Measurements from ENCODE around the gene TCERG1. TPM values are rescaled to one million over a fixed set of nuclear protein-coding genes. Genes with fewer than 3 reads are reported as not detected.
A peak's percentile ranks its signal among the peaks of the same experiment; 100 is the strongest.

Gene TCERG1
- total RNA-seq, 1 donor from 2014 or later, result 32.6 TPM

DNA sequence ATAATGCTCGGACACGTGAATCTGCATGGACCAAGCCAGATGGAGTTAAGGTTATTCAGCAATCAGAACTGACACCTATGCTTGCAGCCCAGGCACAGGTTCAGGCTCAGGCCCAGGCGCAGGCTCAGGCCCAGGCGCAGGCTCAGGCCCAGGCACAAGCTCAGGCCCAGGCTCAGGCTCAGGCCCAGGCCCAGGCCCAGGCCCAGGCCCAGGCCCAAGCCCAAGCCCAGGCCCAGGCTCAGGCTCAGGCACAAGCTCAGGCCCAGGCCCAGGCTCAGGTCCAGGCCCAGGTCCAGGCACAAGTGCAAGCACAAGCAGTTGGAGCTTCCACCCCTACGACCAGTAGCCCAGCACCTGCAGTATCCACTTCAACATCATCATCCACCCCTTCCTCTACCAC, 11.8 kb downstream of the TCERG1 start:
- no peak for ATAC-seq

DNA sequence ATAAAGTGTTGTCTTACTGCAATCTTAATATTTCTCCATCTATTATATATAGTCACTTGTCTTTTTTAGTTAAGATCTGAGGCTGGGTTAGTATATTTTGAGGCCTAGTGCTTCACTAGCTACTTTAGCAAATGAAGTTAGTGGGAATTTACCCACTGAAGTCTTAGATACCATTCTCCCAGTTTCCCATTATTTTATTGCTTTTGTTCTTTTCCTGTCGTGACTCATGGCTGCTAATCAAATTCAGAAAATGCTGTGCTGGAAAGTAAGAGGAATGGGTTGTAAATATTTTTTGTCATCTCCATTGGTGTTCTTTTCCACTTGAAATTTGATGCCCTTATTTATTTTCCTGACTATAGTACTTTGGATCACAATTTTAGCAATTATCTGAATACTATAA, 14.2 kb downstream of the TCERG1 start:
- no peak for ATAC-seq

DNA sequence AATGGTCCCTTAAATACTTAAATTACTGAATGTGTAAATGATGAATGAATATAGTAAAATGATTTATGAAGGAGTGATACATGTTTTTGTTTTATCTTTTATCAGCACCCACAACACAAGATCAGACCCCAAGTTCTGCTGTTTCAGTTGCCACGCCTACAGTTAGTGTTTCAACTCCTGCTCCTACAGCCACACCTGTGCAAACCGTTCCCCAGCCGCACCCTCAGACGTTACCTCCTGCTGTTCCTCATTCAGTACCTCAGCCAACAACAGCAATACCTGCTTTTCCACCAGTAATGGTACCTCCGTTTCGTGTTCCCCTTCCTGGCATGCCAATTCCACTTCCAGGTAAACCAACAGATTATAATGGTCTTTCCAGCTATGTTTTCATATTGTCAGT, 16.3 kb downstream of the TCERG1 start:
- ATAC-seq, result peak; percentile 38

DNA sequence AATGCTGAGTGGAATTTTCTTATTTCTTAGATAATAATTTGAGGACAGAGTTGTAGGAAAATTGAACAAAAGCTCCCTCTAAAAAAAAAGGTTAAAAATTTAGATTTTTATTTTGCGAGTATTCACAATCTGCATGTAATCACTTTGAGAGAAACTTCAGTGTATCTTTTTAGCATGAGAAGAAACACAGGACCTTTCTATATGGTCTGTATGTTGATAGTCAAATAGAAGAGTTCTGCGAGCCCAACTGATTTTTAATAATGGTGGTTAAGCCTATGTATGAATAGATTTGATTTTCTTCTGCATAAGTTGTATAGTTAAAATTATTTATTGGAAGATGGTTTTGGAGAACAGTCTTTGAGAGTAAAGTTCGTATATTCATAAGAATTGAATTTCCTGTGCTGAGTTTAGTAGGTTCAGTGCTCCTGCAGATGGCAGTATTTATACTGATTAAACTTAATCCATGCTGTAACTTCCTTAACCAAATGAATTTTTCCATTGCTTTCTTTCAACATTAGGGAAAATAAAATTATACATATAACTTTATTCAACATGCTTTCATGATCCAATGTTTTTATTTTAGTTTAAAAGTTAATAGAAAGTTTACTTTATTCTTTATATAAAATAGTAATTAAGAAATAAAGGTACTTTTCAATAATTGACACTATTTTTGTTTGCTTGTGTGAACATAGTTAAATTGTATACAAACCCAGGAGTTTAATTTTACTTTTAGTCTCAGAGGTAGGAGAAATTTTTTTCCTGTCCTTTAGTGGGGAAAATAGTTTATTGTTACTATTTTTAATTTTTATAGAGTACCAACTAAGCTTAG, 19.6 kb downstream of the TCERG1 start:
- ATAC-seq, result no peak

DNA sequence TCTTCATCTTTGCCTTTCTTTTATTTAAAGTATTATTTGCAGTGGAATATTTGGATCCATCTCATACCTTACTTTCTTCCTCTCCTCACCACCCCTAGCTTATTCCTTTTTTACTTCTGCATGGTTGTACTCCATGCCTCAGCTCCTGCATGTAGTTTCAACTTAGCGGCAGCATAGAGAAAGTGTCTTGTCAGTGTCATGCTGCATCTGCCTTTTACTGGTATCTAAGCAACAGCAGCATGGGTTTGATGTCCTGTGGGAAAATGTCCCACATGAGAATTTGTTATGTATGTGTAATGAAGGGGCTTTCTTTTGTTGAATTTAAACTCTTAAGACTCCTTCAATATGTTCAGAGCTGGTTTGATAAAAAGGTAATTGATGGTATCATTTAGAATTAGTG, 20.6 kb downstream of the TCERG1 start:
- ATAC-seq, result no peak

DNA sequence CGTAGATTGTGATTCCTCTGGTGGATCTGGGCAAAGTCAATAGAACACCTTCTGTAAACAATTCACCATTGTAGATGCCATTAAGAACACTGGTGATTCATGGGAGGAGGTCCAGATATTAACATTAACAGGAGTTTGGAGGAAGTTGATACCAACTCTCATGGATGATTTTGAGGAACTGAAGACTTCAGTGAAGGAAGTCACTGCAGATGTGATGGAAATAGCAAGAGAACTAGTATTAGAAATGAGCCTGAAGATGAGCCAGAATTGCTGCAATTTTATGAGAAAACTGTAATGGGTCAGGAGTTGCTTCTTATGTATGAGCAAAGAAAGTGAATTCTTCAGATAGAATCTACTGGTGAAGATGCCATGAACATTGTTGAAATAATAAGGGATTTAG, 26.9 kb downstream of the TCERG1 start:
- no peak for ATAC-seq

DNA sequence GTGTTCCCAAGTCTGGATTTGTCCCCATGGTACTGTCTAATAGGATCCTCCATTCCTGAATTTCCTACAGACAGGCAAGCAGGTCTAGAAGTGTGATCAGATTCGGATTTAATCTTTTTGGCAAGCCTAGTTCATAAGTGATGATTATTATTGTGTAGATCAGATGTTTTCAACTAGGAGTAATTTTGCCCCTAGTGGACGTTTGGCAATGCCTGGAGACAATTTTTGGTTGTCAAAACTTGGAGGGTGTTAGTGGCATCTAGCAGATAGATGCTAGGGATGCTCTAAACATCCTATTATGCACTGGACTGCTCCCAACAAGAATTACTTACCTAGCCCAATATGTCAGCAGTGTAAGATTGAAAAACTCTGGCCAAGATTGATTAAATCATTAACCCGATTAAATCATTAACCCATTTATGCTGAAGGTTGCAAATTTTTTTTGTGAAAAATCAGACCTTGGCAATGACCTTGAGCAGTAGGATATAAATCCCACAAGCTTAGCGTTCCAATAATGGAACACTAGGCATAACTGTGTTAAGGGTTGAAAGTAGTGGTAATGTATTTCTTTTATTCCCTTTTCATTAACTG, 28.2 kb downstream of the TCERG1 start:
- ATAC-seq, result no peak

DNA sequence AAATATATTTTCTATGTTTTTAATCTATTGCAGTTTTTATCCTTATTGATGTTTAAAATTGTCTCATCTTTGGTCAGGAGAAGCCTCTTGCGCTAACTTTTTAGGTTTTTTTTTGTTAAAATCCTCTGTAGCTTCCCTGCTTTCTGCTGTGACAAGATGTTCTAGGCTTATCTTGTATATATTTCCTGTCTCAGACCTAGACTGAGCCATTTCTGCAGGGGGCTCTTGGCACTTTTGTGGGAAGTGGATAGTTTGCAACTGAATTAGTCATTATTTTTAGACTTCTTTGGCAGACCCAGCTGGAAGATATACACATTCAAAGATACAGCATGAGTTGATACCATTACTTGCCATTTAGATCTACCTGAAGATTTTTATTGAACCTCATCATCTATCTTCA, 28.8 kb downstream of the TCERG1 start:
- no peak for ATAC-seq

DNA sequence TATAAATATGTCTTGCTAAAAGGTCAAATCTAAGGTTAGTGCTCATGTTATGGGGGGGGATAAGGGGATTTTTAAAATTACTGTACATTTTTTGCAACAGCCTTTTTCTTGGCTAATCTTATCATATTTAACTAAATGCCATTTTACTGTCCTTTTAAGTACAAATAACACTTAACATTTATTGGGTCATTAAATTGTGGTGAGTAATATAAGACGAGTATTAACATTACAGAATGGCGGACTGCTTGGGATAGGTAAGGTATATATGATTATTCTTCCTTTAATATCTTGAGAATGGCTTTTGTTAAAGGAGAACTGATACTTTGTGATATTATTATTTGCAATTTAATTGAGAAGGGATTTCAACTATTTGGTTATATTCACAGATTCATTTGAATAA, 35.6 kb downstream of the TCERG1 start:
- ATAC-seq, result no peak

DNA sequence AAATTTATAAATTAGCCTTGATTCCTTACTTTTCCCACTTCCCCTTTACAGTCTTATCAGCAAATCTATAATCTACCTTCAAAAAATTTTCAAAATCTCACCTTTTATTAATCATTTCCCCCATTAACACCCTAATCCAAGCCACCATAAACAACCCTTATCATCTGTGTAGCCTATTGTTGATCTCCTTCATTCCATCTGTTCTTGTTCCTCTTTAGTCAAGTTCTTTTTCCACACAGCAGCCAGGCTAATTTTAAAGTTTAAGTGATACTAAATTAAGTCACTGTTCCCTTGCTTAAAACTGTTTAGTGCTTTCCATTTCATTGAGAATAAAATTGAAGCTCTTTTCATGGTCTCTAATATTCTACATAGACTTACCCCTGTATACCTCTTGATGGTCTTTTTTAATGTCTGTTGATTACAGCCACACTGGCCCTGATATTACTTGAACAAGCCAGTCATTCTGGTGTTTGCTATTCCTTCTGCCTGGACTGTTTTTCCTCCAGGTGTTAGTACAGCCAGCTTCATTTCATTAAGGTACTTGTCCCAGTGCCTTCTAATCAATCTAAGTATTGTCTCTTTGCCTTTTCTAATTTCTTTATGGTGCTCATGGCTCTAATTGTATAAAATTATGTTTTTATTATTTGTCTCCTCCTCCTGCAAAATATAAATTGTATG, 37.7 kb downstream of the TCERG1 start:
- no peak for ATAC-seq

DNA sequence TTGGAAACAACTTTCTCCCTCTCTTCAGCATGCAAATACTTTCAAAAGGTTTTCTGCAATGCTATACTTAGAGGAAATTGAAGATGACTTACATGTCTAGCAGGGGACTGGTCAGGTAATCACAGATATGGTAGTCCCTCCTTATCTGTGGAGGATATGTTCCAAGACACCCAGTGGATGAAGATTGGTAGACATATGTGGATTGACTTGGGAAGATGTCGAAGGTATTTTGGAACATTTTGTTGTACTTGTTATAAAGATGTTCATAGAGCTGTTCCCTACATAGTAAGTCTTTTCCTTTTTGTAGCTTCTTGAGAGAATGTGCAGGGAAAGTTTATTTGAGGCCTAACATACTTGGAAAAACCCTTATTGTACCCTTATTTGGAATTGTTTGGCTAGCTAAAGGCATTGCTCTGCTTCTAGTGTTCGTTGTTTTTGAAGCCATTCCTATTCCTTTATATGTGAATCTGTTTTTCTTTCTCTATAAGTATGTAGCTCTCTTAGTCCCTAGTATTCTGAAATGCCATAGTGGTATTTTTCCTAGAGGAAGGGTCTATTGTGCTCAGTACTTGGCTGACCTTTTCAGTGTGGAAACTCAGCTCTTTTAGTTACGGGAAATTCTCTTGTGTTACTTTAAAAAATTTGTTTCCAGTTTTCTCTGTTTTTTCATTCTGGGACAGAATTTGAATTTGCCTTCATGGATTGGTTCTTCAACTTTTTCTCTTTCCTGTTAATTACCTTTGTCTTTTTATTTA, 43.1 kb downstream of the TCERG1 start:
- ATAC-seq, result no peak

DNA sequence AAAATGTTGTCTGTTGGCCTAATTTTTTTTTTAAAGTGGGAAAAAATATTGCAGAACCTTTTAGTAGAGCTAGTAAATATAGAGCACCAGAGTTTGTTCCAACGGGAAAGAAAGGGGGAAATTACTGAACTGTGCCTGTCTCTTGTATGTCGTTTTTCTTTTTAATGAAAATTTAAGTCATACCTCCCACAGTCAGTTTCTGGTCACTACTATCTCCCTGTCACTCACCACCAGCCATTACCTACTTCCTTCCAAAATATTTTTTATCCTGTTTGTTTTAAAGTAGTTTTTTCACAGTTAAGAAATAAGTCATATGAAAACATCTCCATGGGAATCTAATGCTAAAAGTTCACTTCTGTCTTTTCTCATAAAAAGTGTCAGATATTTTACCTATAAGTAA, 47.5 kb downstream of the TCERG1 start:
- no peak for ATAC-seq

DNA sequence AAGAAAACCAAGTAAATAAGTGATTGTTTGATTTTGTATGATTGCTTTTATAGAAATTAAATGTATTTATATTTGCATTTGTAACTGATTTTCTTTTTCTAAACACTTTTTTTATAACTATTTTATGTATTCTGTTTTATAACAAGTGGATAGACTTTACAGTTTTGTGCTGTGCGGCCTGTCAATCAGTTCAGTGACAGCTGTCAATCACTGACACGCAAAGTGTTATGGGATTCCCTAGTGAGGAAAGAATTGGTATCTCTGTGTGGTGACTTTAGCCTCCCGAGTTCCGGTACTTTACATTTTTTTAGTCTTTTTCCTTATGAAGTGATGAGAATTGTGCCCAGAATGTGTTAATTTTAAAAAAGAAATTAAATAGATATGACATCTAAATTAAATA, 52.5 kb downstream of the TCERG1 start:
- no peak for ATAC-seq

DNA sequence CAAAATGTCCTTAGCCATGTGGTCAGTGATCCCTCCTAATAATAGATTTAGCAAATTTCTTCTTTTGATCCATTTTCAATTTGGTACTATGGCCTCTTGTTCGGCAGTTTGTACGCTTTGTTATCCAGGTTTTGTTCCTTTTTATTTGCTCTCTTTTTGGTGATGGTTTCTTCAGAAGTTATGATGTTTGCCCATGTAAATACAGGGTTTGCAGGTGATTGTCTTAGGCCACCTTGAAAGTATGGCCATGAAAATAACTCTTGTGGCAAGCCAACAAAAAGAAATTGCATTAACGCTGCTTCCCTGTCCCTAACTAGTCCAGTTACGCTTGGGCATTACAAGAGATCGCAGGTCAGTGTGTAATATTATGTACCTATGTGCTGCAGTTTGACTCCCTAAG, 60.3 kb downstream of the TCERG1 start:
- ATAC-seq, result no peak

DNA sequence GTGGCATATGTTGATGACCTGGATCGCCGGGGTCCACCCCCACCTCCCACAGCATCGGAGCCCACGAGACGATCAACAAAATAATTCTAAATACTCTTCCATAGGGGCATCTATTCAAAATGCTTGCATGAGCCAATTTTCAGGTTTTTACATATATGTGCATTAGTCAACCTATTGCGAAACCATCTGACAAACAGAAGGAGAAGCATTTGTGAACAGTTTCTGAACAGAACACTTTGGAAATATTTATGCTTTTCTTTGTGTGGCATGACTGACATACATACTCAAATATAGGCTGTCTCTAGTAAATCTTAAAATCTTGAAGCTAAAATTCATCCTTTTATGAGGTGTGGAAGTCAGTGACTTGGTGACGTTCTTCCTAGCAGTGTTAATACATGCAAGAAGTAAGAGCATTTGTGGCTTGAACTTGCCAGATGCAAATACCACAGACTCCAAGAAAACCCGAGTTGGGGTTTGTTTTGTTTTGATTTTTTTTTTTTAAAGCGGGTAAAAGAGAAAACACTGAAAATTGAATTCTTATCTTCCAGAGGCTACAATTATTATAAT, 63.5 kb downstream of the TCERG1 start:
- ATAC-seq, result no peak

DNA sequence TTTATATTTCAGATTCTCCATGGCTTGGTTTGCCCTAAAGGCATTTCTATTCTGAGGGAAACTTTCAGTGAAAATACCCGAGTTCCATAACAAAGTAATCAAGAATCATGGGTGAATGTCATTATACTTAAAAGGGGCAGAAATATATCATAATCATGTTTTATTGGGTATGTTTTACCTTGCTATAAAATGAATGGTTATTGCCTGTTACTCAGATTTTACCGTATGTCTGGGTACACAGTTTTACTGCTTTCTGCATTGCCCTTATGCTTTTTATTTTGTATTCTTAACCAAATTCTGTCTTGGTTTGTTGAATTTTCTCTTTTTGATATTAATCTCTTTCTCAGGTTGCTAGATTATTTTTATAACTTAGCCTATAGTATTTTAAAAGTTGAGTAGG, 66.3 kb downstream of the TCERG1 start:
- ATAC-seq, result no peak

DNA sequence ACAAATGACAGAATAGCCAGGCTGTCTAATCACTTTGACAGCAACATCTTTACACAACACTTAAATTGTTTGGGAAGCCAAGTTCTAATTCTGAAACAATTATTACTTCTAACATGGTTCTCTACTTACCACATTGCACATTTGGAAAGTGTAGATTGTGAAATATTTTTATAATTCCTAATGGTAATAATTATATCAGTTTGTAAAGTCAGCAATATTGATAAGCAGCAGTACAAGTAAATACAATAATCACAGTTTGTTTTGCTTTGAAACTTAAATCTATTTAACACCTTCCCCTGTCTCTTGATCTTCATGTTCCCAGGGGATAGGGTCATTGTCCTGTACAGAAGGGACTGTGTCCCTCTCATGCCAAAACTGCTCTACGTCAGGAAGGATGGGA, 67.4 kb downstream of the TCERG1 start:
- no peak for ATAC-seq

DNA sequence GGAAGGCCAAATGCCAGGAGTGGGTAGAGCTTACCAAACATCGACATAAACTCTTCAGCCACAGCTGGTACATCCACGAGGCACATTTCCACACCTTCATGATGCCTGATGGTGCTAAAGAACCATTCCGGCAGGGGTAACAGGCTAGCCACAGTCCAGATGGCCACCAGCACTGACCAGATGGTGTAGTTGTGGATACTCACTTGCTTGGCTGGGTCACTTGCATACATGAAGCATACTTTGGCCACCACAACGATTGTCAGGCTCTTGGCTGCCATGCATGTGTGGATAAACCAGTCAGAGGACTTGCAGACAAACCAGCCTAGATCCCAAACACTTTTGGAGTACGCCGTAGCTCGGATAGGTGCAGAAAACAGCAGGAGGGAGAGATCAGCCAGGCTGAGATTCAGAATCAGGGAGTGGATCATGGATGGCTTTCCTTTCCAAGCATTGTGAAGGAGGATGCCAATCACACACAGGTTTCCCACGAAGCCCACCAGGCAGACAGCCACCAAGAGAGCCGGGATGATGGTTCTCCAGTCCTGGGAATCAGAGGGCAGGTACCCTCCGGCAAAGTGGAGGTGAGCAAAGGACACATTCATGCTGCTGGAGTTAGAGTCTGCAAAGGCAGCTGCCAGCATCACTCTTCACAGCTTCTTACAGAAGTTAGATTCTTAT, 68.5 kb downstream of the TCERG1 start:
- no peak for ATAC-seq

DNA sequence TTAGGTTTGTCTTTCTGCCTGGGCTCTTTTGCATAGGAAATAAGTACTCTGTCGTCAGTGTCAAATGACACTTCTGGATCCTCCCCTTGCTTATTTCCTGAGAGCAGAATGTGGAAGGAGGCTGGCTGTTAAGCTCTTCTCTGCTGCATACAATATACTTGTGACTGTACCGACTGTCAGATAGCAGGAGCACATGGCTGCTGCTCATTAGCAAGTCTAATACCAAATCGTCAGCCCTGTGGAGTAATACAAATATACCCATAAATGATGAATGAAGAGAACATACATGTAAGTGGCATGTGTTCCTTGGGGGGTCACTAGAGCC, 69.0 kb downstream of the TCERG1 start, which contains the start of gene GPR151:
Gene GPR151, minus strand, starts transcription at position 40 of the 325 bp plus-strand sequence. CDS start 77 bp downstream, outside the sequence.
- ATAC-seq, result no peak

DNA sequence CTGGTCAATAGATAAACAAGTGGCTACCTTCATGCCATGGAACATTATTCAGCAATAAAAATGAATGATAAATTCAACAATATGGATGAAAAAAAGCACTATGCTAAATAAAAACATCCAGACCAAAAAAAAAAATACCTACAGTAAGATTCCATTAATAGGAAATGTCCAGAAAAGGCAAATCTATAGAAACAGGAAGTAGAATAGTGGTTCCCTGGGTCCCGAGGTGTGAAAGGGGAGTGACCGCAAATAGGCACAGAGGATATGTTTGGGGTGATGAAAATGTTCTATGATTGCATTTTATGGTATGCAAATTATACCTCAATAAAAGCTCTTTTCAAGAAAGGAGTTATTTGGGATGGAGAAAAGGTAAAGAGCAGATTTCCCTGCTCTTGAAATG, 72.4 kb downstream of the TCERG1 start:
- no peak for ATAC-seq

DNA sequence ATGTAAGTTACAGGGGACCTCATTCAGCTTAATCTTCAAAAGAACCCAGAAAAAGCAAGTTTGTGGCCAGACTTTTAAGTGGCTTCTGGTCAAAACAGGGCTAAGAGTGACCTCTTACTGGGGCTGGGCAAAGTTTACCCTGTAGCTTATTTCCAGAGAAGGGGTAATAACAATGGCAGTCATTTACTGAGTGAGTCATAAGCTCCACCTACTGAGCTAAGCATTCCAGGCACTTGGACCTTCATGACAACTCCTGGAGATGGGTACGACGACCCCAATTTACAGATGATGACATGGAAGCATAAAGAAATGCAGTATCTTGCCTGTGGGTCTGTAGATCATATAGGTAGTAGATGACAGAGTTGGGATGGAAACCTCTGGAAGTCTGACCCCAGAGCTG, 73.6 kb downstream of the TCERG1 start:
- no peak for ATAC-seq

DNA sequence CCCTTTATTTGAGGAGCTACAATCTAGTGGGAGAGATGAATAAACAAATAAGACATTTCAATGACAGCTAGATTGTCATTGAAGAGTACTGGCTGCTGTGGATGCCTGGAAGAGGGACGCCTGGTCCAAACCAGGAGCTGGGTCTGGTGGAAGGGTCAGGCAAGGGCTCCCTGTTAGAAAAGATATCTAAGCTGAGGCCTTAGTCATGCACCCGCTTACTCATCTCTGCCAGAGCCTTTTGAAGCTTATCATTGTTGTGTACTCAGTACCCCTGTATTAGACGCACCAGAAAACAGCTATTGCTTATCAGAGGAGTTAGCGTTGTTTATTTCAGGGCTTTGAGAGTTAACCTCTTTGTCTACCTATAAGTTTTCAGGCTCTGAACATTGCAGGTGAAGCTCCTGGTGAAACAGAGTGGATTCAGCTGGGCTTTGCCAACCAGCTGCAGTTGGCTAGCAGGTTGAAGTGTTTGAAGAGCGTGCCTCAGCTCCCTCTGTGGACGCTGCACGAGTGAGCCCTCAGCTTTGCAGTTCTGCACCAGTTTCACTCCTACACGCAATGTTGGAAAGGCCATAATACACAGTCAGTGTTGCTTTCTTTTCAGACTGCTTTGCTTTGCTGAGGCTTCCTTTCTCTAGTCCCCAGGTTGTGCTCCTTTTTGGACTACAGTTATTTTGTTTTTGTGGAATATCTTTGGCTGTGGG, 74.4 kb downstream of the TCERG1 start:
- ATAC-seq, result no peak
